Ovary (tissue), 9 donors: ENCODE data around the gene AMOTL2. TPM values are rescaled to one million over a fixed set of nuclear protein-coding genes. Genes with fewer than 3 reads are reported as not detected.

Experiments used
- DNase-seq, 5 donors: peaks; one replicate each; pipeline ENCODE4 v3.0.0-alpha.2; 2019 to 2020
- H3K27ac ChIP-seq, 2 donors: fragments of 200-600 bp; one replicate each; pipeline versions ENCODE4 v1.5.1 to v1.8.0; 2019 to 2022
- H3K27me3 ChIP-seq: fragments of 200-600 bp; one replicate; pipeline ENCODE4 v1.8.0; 2022
- H3K36me3 ChIP-seq: fragments of 200-600 bp; sonication (generic); one replicate; pipeline ENCODE4 v1.5.1; 2019
- H3K4me1 ChIP-seq: one replicate; pipeline ENCODE4 v1.8.1; 2013; ENCODE audit warnings: mild to moderate bottlenecking, moderate library complexity; ENCODE audit not compliant: insufficient read depth
- H3K4me3 ChIP-seq: fragments of 200-600 bp; sonication (generic); one replicate; pipeline ENCODE4 v1.5.1; 2017
- H3K9me3 ChIP-seq, 2 donors: fragments of 200-600 bp in 1 of 2; sonication (generic) in 1 of 2; one replicate each; pipeline versions ENCODE4 v1.5.1 to v1.8.1; 2013 to 2019; ENCODE audit warnings: mild to moderate bottlenecking in 1 of 2, moderate library complexity in 1 of 2
- EP300 ChIP-seq: sonication (generic); formaldehyde crosslinking; IDR thresholded peaks from one replicate; pipeline ENCODE4 v1.6.1; 2017; ENCODE audit warnings: antibody characterized with exemption
- POLR2A ChIP-seq: fragments of 450-650 bp; IDR thresholded peaks from one replicate; pipeline ENCODE4 v1.6.1; 2017; ENCODE audit warnings: antibody characterized with exemption, mild to moderate bottlenecking, moderate library complexity
- WGBS, 3 donors: extraction: QIAGEN DNeasy Blood & Tissue Kit in 1 of 3; methylation state at CpG; one replicate each; pipeline versions ENCODE4 v1.1.5 to v1.1.7; 2013 to 2017; 5-methylcytosine and 5-hydroxymethylcytosine counted together
- intact Hi-C, 4 donors: fragments of 100-400 bp; cut with DNase I; formaldehyde crosslinking; loops; one replicate each; pipeline versions ENCODE4 v1.11.0 to v1.15.1; 2022 to 2023
- polyA plus RNA-seq, 2 donors: library from polyadenylated mRNA; stranded (reverse); fragments of 200-250 nt in 1 of 2; fragments of 350-450 nt in 1 of 2; fragmentation: Illumina TruSeq in 1 of 2; extraction: RNeasy Lipid Tissue Mini Kit (QIAGEN cat#74804) in 1 of 2; gene quantifications; one replicate each; pipeline ENCODE4 v1.2.3, GENCODE V29; 2013 to 2014
- total RNA-seq, 7 donors: library from RNA; depleted of rRNA in 2 of 7; stranded (reverse); fragments of >200 nt in 2 of 7; fragmentation: NEBNext Ultra II Directional in 3 of 7; extraction: Animal tissue kit (Norgen Biotek cat#: 25700) in 3 of 7; gene quantifications; one replicate each; pipeline versions ENCODE4 v1.1.0 to v1.2.4, GENCODE V29; 2016 to 2023
- TF ChIP-seq, protein P1 (sequence below), 3 donors: fragments of 450-650 bp in 2 of 3; fragments of 200-600 bp in 1 of 3; IDR thresholded peaks; one replicate each; pipeline versions ENCODE4 v1.5.1 to v1.8.0; 2016 to 2022; ENCODE audit warnings: antibody characterized with exemption in 3 of 3, mild to moderate bottlenecking in 1 of 3
- donor health status: DM: no; HTN: no; CAD: no; lungs with moderate emphysema.
- donor health status: DM: no; HTN: no; CAD: no.
- donor health status: Bipolar disorder and iron deficiency.
- donor health status: DM: yes; HTN: yes; CAD: no.
- donor health status: DM: no; HTN: no; CAD: no.
- donor health status: DM: yes; HTN: yes; CAD: no.

AMOTL2 gene
- total and polyA plus RNA-seq, 9 donors: 20.5 to 60.4 (median 42.4) TPM

DNA sequence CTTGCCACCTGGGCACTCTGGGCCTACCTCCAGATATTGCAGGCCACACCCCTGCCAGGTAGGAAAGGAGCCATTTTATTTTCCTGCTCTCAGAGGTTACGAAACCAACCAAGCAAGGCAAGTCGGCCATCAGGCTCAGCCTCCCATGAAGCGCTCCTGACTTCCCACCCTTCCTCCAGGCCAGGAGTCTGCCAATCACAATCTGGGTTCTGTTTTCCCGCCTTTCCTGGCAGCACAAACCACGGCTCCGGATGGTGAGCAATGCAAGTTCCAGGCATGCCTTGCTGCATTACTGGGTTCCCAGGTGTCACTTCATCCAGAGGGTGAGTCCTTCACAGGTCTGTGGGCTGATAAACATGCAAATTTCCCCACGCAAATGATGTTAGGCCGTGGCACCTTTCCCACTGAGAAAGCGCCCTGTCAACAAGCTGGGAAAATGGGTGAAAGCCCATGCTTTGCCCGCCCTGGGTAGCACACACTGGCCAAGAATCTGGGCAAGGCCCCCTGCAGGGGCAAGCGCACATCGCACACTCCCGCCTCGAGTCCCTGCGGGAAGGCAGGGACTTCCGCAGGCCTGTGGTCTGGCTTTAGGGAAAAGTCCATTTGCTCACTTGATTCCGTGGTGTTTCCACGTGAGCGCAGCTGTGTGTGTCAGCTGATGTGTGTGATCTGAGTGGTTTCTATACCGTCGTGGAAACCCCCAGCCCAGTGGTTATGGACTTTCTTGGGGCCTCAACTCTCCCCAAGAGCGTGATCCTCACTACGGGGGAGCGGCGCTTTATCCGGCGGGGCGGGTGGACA is 62.0 kb downstream of the AMOTL2 start:
- Histone ChIP-seq H3K36me3 (no peaks in the 10 kb centered on the region), H3K9me3 (no peaks in the 10 kb centered on the region), H3K27me3 (no peaks in the 10 kb centered on the region), H3K4me3 (peak overlapping the region; percentile 32), H3K4me1 (peaks cover 25% of the 10 kb centered on the region), H3K27ac (peak overlapping the region; percentile 20 to 69)
- WGBS, 3 donors: 67 to 72% (median 71%) methylated on average over 27 to 28 of the region's 28 CpGs
- TF ChIP-seq, protein P1, sequence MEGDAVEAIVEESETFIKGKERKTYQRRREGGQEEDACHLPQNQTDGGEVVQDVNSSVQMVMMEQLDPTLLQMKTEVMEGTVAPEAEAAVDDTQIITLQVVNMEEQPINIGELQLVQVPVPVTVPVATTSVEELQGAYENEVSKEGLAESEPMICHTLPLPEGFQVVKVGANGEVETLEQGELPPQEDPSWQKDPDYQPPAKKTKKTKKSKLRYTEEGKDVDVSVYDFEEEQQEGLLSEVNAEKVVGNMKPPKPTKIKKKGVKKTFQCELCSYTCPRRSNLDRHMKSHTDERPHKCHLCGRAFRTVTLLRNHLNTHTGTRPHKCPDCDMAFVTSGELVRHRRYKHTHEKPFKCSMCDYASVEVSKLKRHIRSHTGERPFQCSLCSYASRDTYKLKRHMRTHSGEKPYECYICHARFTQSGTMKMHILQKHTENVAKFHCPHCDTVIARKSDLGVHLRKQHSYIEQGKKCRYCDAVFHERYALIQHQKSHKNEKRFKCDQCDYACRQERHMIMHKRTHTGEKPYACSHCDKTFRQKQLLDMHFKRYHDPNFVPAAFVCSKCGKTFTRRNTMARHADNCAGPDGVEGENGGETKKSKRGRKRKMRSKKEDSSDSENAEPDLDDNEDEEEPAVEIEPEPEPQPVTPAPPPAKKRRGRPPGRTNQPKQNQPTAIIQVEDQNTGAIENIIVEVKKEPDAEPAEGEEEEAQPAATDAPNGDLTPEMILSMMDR (IDR thresholded peaks at IDR 0.05): no peak
- TF ChIP-seq POLR2A (no peak), EP300 (no peak)
- peak in 2 of 5 donors; percentile 48 to 61 for DNase-seq
- intact Hi-C loops: loop anchor here in 3 of 4 donors (1.0 to 5.0 kb wide), 3 partner anchors 55 to 61 kb away; partner anchors contain the start of gene AMOTL2 (in 1 of the 3)

DNA sequence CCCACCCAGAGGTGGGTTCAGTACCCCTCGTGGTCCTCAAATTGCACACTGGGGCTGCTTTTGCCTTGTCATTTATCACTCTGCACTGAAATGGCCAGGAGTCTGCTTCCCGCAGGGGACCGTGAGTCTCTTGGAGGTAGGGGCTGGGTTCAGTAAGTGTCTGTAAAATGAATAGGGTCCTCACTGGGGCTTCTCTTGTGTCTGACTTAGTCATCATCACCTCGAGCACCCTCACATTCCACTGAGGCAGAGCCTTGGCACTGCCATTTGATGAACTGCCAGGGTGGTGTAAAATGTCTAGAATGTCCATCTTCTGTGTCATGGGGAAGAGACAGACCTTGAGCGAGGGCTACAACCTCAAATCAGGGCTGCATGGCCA is 62.6 kb downstream of the AMOTL2 start:
- WGBS, 3 donors: 83 to 91% (median 85%) methylated on average over 5 of the region's 5 CpGs
- TF ChIP-seq POLR2A (no peak), EP300 (no peak)
- TF ChIP-seq, protein P1 (IDR thresholded peaks at IDR 0.05): no peak
- no peak overlapping the region for H3K4me3 ChIP-seq
- intact Hi-C loops: loop anchor here in 3 of 4 donors (1.0 to 5.0 kb wide), 3 partner anchors 55 to 62 kb away; partner anchors contain the start of gene AMOTL2 (in 1 of the 3)
- H3K27ac ChIP-seq: no peak overlapping the region
- no peaks in the 10 kb centered on the region for H3K27me3 ChIP-seq
- no peaks in the 10 kb centered on the region for H3K36me3 ChIP-seq
- no peaks in the 10 kb centered on the region for H3K9me3 ChIP-seq
- H3K4me1 ChIP-seq: peaks cover 25% of the 10 kb centered on the region
- DNase-seq: no peak

DNA sequence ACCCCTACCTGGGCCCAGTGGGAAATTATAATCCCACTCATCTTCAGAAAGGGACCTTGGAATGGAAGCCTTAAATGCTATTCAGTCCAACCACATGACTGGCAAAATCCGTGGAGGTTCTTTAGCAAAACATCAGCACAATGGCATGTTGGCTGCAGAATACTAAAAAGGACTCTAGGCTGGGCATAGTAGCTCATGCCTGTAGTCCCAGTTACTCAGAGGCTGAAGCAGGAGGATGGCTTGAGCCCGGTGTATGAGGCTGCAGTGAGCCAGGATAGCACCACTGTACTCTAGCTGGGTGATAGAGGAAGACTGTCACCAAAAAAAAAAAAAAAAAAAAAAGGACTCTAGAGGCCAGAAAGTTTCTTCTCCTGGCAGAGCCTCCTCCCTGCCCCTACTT is 63.0 kb downstream of the AMOTL2 start:
- WGBS, 3 donors: 35 to 53% (median 46%) methylated on average over 2 of the region's 2 CpGs
- Histone ChIP-seq H3K27ac (no peak overlapping the region), H3K36me3 (no peaks in the 10 kb centered on the region), H3K27me3 (no peaks in the 10 kb centered on the region), H3K4me3 (no peak overlapping the region), H3K4me1 (peaks cover 25% of the 10 kb centered on the region), H3K9me3 (no peaks in the 10 kb centered on the region)
- no peak for TF ChIP-seq POLR2A
- TF ChIP-seq EP300: no peak
- TF ChIP-seq, protein P1 (IDR thresholded peaks at IDR 0.05): no peak
- DNase-seq: no peak
- intact Hi-C loops: loop anchor here in 1 of 4 donors (5.0 kb wide), 1 partner anchor 61 kb away; the partner anchor contains the start of gene AMOTL2

DNA sequence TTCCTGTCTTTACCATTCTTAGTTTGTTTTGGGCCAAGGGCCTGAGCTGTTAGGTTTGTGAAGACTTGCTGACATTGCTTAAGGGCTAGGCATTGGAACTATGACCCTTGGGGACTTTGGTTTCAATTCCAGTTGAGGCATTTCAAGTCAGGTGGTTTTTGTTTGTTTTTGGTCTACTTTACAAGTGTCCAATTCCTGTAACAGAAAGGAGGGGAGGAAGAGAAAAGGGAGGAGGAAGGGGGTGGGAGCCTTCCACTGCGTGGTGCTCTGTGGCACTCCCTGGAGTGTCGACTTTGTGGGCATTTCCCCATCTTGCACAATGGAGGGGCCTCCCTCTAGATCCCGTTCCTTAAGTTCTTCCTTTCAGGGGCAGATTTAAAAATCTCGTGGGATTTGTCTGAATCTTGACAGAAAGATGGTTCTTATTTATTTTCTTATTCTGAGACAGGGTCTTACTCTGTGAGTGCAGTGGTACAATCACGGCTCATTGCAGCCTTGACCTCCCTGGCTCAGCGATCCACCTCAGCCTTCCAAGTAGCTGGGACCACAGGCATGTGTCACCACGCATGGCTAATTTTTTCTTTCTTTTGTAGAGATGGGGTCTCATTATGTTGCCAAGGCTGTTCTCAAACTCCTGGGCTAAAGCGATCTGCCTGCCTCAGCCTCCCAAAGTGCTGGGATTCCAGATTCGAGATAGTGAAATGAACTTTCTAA is 64.1 kb downstream of the AMOTL2 start:
- TF ChIP-seq, protein P1 (IDR thresholded peaks at IDR 0.05): no peak
- TF ChIP-seq POLR2A: no peak
- TF ChIP-seq EP300: no peak
- no peaks in the 10 kb centered on the region for H3K9me3 ChIP-seq
- intact Hi-C loops: loop anchor here in 2 of 4 donors (2.0 to 10.0 kb wide), 4 partner anchors 62 to 375 kb away; partner anchors contain the start of gene AMOTL2 (in 1 of the 2)
- H3K4me1 ChIP-seq: peaks cover 19% of the 10 kb centered on the region
- no peak for DNase-seq
- WGBS, 3 donors: 74 to 78% (median 77%) methylated on average over 9 of the region's 9 CpGs
- H3K4me3 ChIP-seq: no peak overlapping the region
- H3K27me3 ChIP-seq: no peaks in the 10 kb centered on the region
- H3K27ac ChIP-seq: no peak overlapping the region
- no peaks in the 10 kb centered on the region for H3K36me3 ChIP-seq
